Uterus (tissue), 4 donors: Measurements from ENCODE around the gene AGPS. TPM values are rescaled to one million over a fixed set of nuclear protein-coding genes. Genes with fewer than 3 reads are reported as not detected.

ENCODE experiments used
- DNase-seq, 2 donors: peaks; one replicate each; pipeline ENCODE4 v3.0.0-alpha.2; 2019 to 2020
- H3K27ac ChIP-seq, 2 donors: fragments of 200-600 bp; sonication (generic); 1 replicate in 1 of 2; 2 replicates in 1 of 2; pipeline ENCODE4 v1.5.1; 2016 to 2018
- H3K27me3 ChIP-seq, 2 donors: fragments of 200-600 bp; sonication (generic); one replicate each; pipeline ENCODE4 v1.5.1; 2018 to 2019; ENCODE audit warnings: control low read depth in 1 of 2
- H3K36me3 ChIP-seq, 2 donors: fragments of 200-600 bp; sonication (generic); one replicate each; pipeline ENCODE4 v1.5.1; 2019; ENCODE audit warnings: control low read depth in 1 of 2
- H3K4me1 ChIP-seq, 2 donors: fragments of 200-600 bp; sonication (generic); one replicate each; pipeline ENCODE4 v1.5.1; 2018 to 2019; ENCODE audit warnings: control low read depth in 1 of 2
- H3K4me3 ChIP-seq, 2 donors: fragments of 200-600 bp; sonication (generic); 1 replicate in 1 of 2; 2 replicates in 1 of 2; pipeline ENCODE4 v1.5.1; 2018 to 2019; ENCODE audit warnings: mild to moderate bottlenecking in 1 of 2
- H3K9me3 ChIP-seq, 2 donors: fragments of 200-600 bp; sonication (generic); one replicate each; pipeline ENCODE4 v1.5.1; 2019; ENCODE audit warnings: control low read depth in 1 of 2
- POLR2A ChIP-seq, 2 donors: fragments of 450-650 bp; IDR thresholded peaks; one replicate each; pipeline ENCODE4 v1.6.1; 2016; ENCODE audit warnings: antibody characterized with exemption in 2 of 2, mild to moderate bottlenecking in 1 of 2, moderate library complexity in 1 of 2
- intact Hi-C: fragments of 100-400 bp; cut with DNase I; formaldehyde crosslinking; loops from one replicate; pipeline ENCODE4 v1.15.1; 2023; ENCODE audit warnings: low total_unique reads
- total RNA-seq, 4 donors: library from RNA; depleted of rRNA in 3 of 4; stranded (reverse); fragments of >200 nt in 3 of 4; gene quantifications; one replicate each; pipeline versions ENCODE4 v1.1.0 to v1.2.4, GENCODE V29; 2014 to 2023
- TF ChIP-seq, protein P1 (sequence below), 4 experiments: fragments of 200-600 bp in 2 of 4; fragments of 450-650 bp in 2 of 4; sonication (generic) in 2 of 4; IDR thresholded peaks; one replicate each; pipeline ENCODE4 v1.5.1; 2016 to 2019; ENCODE audit warnings: antibody characterized with exemption in 4 of 4, mild to moderate bottlenecking in 2 of 4, moderate library complexity in 1 of 4
- donor health status: DM: yes; HTN: yes; CAD: no.

AGPS gene
- total RNA-seq, 4 donors from 2014 or later = 10.2 to 64.4 (median 40.0) TPM

DNA sequence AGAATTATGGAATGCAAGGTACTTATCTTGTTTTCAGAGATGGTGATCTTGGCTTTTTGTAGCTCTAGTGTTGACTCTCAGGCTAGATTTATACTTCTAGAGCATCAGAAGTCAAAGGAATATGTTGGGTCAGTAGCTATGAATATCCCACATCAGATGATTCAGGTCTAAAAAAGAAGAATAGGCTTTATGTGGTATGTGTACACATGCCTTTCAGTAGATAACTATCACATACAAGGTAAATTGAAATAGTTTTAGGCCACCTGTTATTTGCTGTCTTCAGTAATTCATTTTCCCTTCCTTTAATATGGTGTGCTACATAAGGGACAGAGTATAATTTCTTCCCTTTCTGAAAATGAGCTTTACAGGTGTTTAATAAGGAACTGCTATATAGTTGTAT, 142.4 kb downstream of the AGPS start:
- no peak overlapping the region for H3K4me3 ChIP-seq
- H3K36me3 ChIP-seq = no peaks in the 10 kb centered on the region
- no peaks in the 10 kb centered on the region for H3K4me1 ChIP-seq
- intact Hi-C loops = no loop called here
- H3K9me3 ChIP-seq = no peaks in the 10 kb centered on the region
- TF ChIP-seq POLR2A (IDR thresholded peaks at IDR 0.05) = no peak
- TF ChIP-seq, protein P1, sequence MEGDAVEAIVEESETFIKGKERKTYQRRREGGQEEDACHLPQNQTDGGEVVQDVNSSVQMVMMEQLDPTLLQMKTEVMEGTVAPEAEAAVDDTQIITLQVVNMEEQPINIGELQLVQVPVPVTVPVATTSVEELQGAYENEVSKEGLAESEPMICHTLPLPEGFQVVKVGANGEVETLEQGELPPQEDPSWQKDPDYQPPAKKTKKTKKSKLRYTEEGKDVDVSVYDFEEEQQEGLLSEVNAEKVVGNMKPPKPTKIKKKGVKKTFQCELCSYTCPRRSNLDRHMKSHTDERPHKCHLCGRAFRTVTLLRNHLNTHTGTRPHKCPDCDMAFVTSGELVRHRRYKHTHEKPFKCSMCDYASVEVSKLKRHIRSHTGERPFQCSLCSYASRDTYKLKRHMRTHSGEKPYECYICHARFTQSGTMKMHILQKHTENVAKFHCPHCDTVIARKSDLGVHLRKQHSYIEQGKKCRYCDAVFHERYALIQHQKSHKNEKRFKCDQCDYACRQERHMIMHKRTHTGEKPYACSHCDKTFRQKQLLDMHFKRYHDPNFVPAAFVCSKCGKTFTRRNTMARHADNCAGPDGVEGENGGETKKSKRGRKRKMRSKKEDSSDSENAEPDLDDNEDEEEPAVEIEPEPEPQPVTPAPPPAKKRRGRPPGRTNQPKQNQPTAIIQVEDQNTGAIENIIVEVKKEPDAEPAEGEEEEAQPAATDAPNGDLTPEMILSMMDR (IDR thresholded peaks at IDR 0.05) = no peak
- DNase-seq = no peak
- no peak overlapping the region for H3K27ac ChIP-seq
- H3K27me3 ChIP-seq = no peaks in the 10 kb centered on the region

DNA sequence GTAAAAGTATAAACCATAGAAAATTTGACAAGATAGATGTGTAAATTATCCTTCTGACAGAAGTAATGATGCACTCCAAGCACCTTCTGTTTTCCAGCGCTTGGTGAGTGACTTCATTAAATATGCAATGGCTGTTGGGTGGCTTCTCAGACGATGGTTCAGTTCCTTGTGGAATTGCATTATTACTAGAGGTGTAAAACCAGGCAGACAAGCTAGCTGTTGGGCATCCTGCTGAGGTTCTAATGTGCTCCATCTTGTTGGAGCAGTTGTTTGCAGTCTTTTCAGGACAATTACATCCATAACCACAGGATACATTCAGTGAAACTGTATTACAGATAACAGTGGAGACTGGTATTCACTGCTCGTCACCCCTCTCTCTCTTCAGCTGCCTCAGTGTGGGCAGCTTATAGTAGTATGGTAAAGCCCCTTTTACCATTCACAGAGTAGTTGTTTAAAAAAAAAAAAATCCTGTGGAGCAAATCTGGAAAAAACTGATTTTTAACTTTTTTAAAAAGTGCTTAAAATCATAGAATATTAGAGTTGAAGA, 143.5 kb downstream of the AGPS start:
- intact Hi-C loops = no loop called here
- Histone ChIP-seq H3K27ac (no peak overlapping the region), H3K9me3 (no peaks in the 10 kb centered on the region)

DNA sequence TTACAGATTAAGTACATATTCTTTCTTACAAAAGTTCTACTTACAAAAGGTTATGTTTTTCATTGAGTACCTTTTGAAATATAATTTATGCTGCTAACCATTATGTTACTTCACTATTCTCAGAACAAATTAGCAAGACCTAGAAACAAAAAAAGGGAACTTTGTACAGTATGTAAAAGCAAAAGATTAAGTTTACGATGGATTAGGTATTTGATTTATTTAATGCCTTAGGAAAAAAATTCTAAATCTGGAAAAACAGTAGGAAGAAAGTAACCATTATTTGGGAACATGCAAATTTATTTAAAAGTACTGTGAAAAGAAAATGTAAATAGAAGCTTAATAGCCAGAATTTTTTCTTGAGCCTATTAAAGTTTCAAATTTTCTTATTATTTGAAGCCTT, 144.6 kb downstream of the AGPS start:
- H3K36me3 ChIP-seq = no peaks in the 10 kb centered on the region
- intact Hi-C loops = no loop called here

More for the DNA sequence above, 143.5 kb downstream of the AGPS start:
- TF ChIP-seq, protein P1 (IDR thresholded peaks at IDR 0.05) = no peak
- TF ChIP-seq POLR2A (IDR thresholded peaks at IDR 0.05) = no peak
- Histone ChIP-seq H3K4me3 (no peak overlapping the region), H3K4me1 (no peaks in the 10 kb centered on the region), H3K36me3 (no peaks in the 10 kb centered on the region), H3K27me3 (no peaks in the 10 kb centered on the region)
- DNase-seq = no peak

DNA sequence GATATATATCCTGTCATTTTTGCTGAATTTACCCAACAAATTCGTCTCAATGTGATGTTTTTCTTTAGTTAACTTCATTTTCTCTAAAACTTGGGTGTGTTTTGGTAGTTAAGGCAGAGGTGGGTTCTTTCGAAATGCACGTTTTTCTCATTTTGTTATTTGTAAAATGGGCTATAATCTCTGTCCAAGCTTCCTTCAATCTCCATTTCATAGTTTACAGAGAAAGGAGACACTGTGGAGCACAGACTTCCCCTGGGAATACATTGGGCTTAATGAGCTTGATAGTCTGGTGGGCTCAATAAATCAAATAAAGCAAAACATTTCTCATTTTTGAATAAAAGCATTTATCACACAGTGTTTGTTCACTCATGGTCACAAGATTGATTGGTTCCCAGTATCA, 145.1 kb downstream of the AGPS start:
- H3K4me3 ChIP-seq = no peak overlapping the region
- H3K9me3 ChIP-seq = no peaks in the 10 kb centered on the region
- DNase-seq = no peak
- TF ChIP-seq, protein P1 (IDR thresholded peaks at IDR 0.05) = no peak
- TF ChIP-seq POLR2A (IDR thresholded peaks at IDR 0.05) = no peak
- H3K36me3 ChIP-seq = no peaks in the 10 kb centered on the region
- no peaks in the 10 kb centered on the region for H3K4me1 ChIP-seq
- no peaks in the 10 kb centered on the region for H3K27me3 ChIP-seq
- intact Hi-C loops = no loop called here
- H3K27ac ChIP-seq = no peak overlapping the region

More for the DNA sequence above, 144.6 kb downstream of the AGPS start:
- H3K27me3 ChIP-seq = no peaks in the 10 kb centered on the region
- DNase-seq = no peak
- TF ChIP-seq POLR2A (IDR thresholded peaks at IDR 0.05) = no peak
- TF ChIP-seq, protein P1 (IDR thresholded peaks at IDR 0.05) = no peak
- no peak overlapping the region for H3K27ac ChIP-seq
- no peaks in the 10 kb centered on the region for H3K4me1 ChIP-seq
- H3K4me3 ChIP-seq = no peak overlapping the region
- no peaks in the 10 kb centered on the region for H3K9me3 ChIP-seq

DNA sequence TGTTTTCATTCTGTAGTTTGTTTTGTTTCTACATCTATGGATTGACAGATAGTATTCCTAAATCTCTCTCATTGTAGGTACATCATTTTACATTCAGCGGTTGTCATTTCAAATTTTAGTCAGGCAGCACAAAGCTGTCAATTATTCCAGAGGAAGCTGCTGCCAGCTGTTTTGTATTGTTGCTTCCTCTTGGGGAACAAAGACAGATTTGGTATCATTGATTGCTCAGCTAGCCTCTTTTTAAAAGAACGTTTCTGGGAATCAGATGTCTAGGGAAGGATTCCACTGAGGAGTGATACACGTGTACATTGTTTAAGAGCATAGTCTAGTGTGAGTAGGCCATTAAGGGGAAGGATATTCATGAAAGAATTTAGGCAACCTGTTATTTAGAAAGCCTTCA, 145.8 kb downstream of the AGPS start:
- intact Hi-C loops = no loop called here
- TF ChIP-seq, protein P1 (IDR thresholded peaks at IDR 0.05) = no peak
- no peak for TF ChIP-seq POLR2A (IDR thresholded peaks at IDR 0.05)
- Histone ChIP-seq H3K27me3 (no peaks in the 10 kb centered on the region), H3K4me3 (no peak overlapping the region), H3K4me1 (no peaks in the 10 kb centered on the region), H3K9me3 (no peaks in the 10 kb centered on the region), H3K27ac (no peak overlapping the region), H3K36me3 (no peaks in the 10 kb centered on the region)
- DNase-seq = no peak
